ENCODE results near the gene FYN. TPM values are rescaled to one million over a fixed set of nuclear protein-coding genes. Genes with fewer than 3 reads are reported as not detected.
A peak's percentile ranks its signal among the peaks of the same experiment; 100 is the strongest.

Gene FYN
- total and polyA plus RNA-seq, 2 of the 4 experiments (the other 2 are of a cell fraction): 30.8 to 36.4 TPM

DNA sequence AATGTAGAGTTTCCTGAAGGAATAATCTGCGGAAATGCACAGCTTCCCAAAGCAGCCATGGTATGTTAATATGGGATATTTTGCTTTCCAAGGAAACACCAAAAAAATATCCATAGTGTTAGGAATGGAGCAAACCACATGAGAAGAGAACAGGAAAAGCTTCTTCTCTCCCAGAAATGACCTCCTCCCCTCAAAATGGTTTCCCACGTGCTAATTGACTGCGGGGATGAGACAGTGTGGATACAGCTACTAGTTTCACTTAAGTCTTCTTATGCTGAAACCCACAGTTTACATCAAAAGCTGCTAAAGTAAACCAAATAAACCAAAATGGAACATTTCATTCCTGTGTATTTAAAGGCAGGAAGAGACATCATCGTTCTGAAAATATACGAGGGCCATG lies 69.4 kb downstream of the FYN start:
- peak; percentile 77 for ATAC-seq (ENCODE audit: low read depth)
- peaks cover 36% of the 10 kb centered on the region for H3K4me1 ChIP-seq (ENCODE audit: control insufficient read depth, insufficient read depth, low read length)
- BruUV-seq (replicated peaks): no TSS peak
- H3K4me2 ChIP-seq (ENCODE audit: low read depth, low read length): peak overlapping the region; percentile 72
- H4K8ac ChIP-seq (ENCODE audit: low read depth in 2 of 2, low read length in 2 of 2): no peak overlapping the region
- H3K79me1 ChIP-seq (ENCODE audit: low read depth in 1 of 2, low read length in 2 of 2): peaks cover 20 to 47% of the 10 kb centered on the region in 2 experiments
- H2AK5ac ChIP-seq (ENCODE audit: low read depth, low read length): no peak overlapping the region
- H2AFZ ChIP-seq (replicated peaks; ENCODE audit: low read length, poor library complexity): no peak overlapping the region
- WGBS, 2 experiments (ENCODE audit: extremely low coverage in 2 of 2, insufficient read length in 1 of 2): no CpG with 5 or more reads among the region's 5 CpGs
- H2BK120ac ChIP-seq (ENCODE audit: low read depth, low read length): no peak overlapping the region
- H3K4ac ChIP-seq (ENCODE audit: low read depth, low read length): no peak overlapping the region
- H3K4me3 ChIP-seq (ENCODE audit: insufficient read depth, low read depth, low read length): no peak overlapping the region
- no peak for TF ChIP-seq RAD21 (IDR thresholded peaks at IDR 0.05; ENCODE audit: low read length)
- peak; percentile 91 for TF ChIP-seq BHLHE40 (IDR thresholded peaks at IDR 0.05; ENCODE audit: low read depth, low read length)
- no peak for TF ChIP-seq SMC3 (IDR thresholded peaks at IDR 0.05; ENCODE audit: low read depth, low read length)
- 0 out of 2 replicates have a peak, but pooled peaks have one; percentile 4 for TF ChIP-seq FOS (IDR thresholded peaks at IDR 0.05; ENCODE audit: low read depth, low read length)
- TF ChIP-seq NFE2L2 (IDR thresholded peaks at IDR 0.05; ENCODE audit: low read depth, low read length): no peak
- H3K9me1 ChIP-seq (ENCODE audit: insufficient read depth, low read length): peaks cover 31% of the 10 kb centered on the region
- no peaks in the 10 kb centered on the region for H3K36me3 ChIP-seq (ENCODE audit: control insufficient read depth, insufficient read depth, low read length)
- no peak overlapping the region for H2BK5ac ChIP-seq (ENCODE audit: low read depth, low read length, poor library complexity, severe bottlenecking)
- no peak overlapping the region for H2AK9ac ChIP-seq (replicated peaks; ENCODE audit: low read depth, low read length, poor library complexity)
- ChIA-PET CTCF (no interaction called here), POLR2A (ENCODE audit: unreplicated experiment) (no interaction called here)
- no peak overlapping the region for H2BK15ac ChIP-seq (ENCODE audit: low read depth, low read length)
- H3K27ac ChIP-seq (ENCODE audit: insufficient read depth, low read length): no peak overlapping the region
- H3K23ac ChIP-seq (ENCODE audit: low read depth, low read length): no peak overlapping the region
- no peak overlapping the region for H4K91ac ChIP-seq (ENCODE audit: insufficient read depth, low read depth, low read length)
- no peaks in the 10 kb centered on the region for H3K9me3 ChIP-seq (ENCODE audit: control insufficient read depth, insufficient read depth, low read length)
- no peaks in the 10 kb centered on the region for H3K27me3 ChIP-seq (ENCODE audit: control insufficient read depth, insufficient read depth, low read length)
- no peak overlapping the region for H3K14ac ChIP-seq (replicated peaks; ENCODE audit: low read depth, low read length)
- intact Hi-C loops (cut with micrococcal nuclease): loop anchor here (5.0 to 10.0 kb wide), 2 partner anchors 68 to 79 kb away; partner anchors contain the start of gene FYN
- no peak overlapping the region for H3K9ac ChIP-seq (ENCODE audit: low read depth, low read length)
- 0 out of 2 replicates have a peak overlapping the region, but pooled peaks have one; percentile 33 for H3K18ac ChIP-seq (ENCODE audit: low read depth, low read length)
- peak; percentile 90 for DNase-seq
- H2BK20ac ChIP-seq (ENCODE audit: low read depth, low read length): no peak overlapping the region
- no peak overlapping the region; the same call in 1 of the 2 replicates for H3K56ac ChIP-seq (ENCODE audit: extremely low read depth, insufficient read depth, low read length)
- dilution Hi-C loops (cut with HindIII; ENCODE audit: low sequenced_read_pairs, unreplicated experiment): no loop called here
- peaks cover 16% of the 10 kb centered on the region; the same call in 1 of the 2 replicates for H4K20me1 ChIP-seq (ENCODE audit: insufficient read depth, low read length)
- in situ Hi-C loops (cut with MboI; ENCODE audit: low sequenced_read_pairs): no loop called here
- H4K5ac ChIP-seq (ENCODE audit: low read depth, low read length): no peak overlapping the region

Measured in IMR-90 (cell line).